ENCODE data around the gene CUL2.
"Not testable (repeated sequence)": the region's sequence is repeated elsewhere in the genome, so short reads cannot be mapped to it uniquely, and the experiment has no call there.

CUL2 gene

DNA sequence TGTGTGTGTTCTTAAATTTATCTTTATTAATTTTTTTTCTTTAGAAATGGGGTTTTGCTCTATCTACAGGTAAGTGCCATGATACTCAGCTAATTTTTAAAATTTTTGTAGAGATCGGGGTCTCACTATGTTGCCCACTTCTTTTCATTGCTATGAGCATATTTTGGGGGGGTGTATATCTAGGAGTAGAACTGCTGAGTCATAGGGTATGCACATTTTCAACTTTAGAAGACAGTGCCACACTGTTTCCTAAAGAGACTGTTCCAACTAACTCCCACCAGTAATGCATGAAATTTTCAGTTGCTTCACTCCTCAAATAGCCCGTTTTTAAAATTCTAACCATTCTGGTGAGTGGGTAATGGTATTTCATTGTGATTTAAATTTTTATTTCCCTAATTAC lies 108.3 kb downstream of the CUL2 start:
- no peak for DNase-seq (ENCODE audit: low read depth in 2 of 3, low spot score in 2 of 3)

- no peak for DNase-seq (ENCODE audit: low read depth in 2 of 3, low spot score in 2 of 3)
Observed at GRCh38 chr10:34979938-34980337, 110.2 kb downstream of the CUL2 start.

GRCh38 chr10:34978080-34978479 lies 112.1 kb downstream of the CUL2 start:
- no peak for DNase-seq (ENCODE audit: low read depth in 2 of 3, low spot score in 2 of 3)

GRCh38 chr10:34976380-34976910 lies 113.7 kb downstream of the CUL2 start:
- DNase-seq (ENCODE audit: low read depth in 2 of 3, low spot score in 2 of 3), result not testable (repeated sequence)

DNA sequence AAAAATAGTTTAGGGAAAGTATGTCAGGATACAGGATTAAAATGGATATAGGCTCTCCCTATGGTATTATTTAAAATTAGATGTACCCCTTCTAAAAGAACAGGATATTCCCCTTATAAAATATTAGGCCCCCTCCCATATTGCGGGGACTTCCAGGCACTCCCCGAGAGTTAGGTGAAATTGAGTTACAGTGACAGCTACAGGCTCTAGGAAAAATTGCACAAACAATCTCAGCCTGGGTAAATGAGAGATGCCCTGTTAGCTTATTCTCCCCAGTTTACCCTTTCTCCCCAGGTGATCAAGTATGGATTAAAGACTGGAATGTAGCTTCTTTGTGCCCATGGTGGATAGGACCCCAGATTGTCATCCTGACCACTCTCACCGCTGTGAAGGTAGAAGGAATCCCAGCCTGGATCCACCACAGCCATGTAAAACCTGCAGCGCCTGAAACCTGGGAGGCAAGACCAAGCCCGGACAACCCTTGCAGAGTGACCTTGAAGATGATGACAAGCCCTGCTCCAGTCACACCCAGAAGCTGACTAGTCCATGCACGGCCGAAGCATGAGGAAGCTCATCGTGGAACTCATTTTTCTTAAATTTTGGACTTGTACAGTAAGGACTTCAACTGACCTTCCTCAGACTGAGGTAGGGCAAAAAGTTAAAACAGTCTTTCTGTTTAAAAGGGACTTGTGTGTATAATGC lies 115.6 kb downstream of the CUL2 start:
- not testable (repeated sequence) for DNase-seq (ENCODE audit: low read depth in 2 of 3, low spot score in 2 of 3)

- not testable (repeated sequence) for DNase-seq (ENCODE audit: low read depth in 2 of 3, low spot score in 2 of 3)
Observed at GRCh38 chr10:34973757-34974156, 116.4 kb downstream of the CUL2 start.

DNA sequence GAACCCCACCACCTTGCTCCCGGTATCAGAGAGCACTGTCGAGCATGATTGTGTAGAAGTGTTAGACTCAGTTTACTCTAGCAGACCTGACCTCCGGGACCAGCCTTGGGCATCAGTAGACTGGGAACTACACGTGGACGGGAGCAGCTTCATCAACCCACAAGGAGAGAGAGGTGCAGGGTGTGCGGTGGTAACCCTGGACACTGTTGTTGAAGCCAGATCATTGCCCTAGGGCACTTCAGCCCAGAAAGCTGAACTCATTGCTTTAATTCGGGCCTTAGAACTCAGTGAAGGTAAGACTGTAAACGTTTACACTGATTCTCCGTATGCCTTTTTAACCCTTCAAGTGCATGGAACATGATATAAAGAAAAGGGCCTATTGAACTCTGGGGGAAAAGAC lies 117.0 kb downstream of the CUL2 start:
- not testable (repeated sequence) for DNase-seq (ENCODE audit: low read depth in 2 of 3, low spot score in 2 of 3)

DNA sequence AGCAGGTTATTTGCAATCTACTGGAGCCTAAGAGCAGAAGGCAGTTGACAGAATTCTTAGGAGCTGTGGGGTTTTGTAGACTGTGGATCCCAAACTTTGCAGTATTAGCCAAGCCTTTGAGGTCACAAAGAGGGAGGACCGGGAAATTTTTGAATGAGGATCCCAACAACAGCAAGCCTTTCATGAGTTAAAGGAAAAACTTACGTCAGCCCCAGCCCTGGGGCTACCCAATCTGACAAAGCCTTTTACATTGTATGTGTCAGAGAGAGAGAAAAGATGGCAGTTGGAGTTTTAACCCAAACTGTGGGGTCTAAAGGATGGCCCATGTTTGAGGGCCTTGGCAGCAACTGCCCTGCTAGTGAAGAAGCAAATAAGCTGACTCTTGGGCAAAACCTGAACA lies 117.5 kb downstream of the CUL2 start:
- DNase-seq (ENCODE audit: low read depth in 2 of 3, low spot score in 2 of 3), result not testable (repeated sequence)

GRCh38 chr10:34971606-34972334 lies 118.4 kb downstream of the CUL2 start:
- not testable (repeated sequence) for DNase-seq (ENCODE audit: low read depth in 2 of 3, low spot score in 2 of 3)

DNA sequence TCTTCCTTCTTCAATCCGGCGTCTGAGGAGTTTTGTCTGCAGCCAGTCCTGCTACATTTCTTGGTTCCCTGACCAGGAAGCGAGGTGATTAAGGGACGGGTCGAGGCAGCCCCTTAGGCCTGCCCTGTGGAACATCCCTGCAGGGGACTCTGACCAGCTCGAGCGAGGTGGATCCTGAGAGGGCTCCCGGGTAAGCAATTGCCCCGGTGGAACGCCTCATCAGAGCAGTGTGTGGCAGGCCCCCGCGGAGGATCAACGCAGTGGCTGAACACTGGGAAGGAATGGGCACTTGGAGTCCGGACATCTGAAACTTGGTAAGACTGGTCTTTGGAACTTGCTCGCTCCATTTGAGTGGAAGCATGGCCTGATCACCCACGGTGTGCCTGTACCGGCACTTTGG lies 121.0 kb downstream of the CUL2 start:
- DNase-seq (ENCODE audit: low read depth in 2 of 3, low spot score in 2 of 3), result no peak

DNA sequence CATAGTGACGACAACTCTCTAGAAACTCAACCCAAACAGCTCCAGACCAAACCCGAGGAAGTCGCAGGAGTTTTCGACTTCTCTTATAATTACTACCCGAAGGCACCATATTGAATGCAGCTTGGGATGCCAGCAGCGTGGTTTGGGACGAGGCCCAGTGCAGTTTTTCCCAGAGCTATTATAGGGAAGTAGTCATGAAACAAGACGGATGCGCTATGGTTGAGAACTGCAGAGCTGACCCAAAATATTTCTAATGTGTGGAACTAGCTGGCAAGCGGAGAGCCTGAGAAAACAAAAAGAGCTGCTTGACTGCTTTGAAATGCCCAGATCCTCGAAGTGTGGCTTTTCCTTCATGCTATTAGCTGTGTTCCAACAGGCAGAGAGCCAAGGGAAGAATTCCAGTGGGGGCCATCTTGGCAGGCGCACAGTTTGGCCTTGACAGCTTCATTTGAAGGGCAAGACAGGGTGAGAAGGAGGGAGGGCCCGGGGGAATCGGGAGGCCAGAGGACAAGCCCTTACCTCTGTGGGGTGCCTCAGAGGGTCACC lies 122.7 kb downstream of the CUL2 start:
- DNase-seq (ENCODE audit: low read depth in 2 of 3, low spot score in 2 of 3), result no peak

DNA sequence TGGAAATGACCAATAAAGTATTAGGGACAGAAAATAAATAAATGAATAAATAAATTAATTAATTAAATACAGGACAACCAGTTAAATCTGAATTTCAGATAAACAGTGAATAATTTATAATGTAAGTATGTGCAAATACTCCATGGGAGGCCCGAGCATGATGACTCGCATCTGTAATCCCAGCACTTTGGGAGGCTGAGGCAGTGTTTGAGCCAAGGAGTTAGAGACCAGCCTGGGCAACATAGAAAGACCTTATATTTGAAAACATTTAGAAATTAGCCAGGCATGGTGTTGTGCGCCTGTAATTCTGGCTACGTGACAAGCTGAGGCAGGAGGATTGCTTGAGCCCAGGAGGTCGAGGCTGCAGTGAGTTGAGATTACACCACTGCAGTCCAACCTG lies 123.7 kb downstream of the CUL2 start:
- no peak for DNase-seq (ENCODE audit: low read depth in 2 of 3, low spot score in 2 of 3)

DNA sequence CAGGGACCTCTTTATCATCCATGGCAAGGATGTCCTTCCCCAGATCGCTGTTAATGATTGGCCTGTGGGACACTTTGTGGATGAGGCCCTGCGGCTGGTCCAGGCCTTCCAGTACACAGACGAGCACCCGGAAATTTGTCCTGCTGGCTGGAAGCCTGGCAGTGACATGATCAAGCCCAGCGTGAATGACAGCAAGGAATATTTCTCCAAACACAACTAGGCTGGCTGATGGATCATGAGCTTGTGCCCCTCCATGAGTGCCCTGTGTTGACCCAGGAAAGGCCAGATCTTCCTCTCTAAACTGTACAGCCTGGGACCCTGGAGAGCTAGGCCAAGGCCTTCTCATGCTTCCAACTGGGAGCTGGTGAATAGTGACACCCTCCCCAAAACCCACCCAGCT lies 124.1 kb downstream of the CUL2 start:
- no peak for DNase-seq (ENCODE audit: low read depth in 2 of 3, low spot score in 2 of 3)

DNA sequence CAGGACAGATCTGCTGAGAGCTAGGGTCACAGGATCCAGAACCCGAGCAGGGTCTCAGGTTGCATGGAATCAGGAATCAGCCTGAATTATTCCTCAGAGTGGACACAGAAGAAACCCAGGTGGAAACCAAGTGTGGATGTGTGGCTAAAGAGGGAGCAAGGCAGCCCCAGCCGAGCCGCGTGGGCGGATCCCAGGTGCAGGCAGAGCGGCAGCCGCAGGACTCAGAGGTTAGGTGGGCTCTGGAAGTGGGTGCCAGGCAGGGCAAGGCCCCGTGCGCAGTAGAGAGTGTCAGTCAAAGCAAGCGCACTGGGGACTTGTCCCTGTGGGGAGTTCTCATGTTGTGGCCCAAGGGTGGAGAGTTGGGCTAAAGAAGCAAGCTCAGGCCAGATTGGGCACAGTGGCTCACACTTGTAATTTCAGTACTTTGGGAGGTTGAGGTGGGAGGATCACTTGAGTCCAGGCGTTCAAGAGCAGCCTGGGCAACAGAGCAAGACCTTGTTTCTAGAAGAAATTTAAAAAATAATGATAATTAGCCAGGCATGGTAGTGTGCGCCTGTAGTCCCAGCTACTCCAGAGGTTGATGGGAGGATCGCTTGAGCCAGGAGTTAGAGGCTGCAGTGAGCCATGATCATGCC lies 125.9 kb downstream of the CUL2 start:
- DNase-seq (ENCODE audit: low read depth in 2 of 3, low spot score in 2 of 3), result no peak

GRCh38 chr10:34962866-34963265 lies 127.3 kb downstream of the CUL2 start:
- DNase-seq (ENCODE audit: low read depth in 2 of 3, low spot score in 2 of 3), result no peak

DNA sequence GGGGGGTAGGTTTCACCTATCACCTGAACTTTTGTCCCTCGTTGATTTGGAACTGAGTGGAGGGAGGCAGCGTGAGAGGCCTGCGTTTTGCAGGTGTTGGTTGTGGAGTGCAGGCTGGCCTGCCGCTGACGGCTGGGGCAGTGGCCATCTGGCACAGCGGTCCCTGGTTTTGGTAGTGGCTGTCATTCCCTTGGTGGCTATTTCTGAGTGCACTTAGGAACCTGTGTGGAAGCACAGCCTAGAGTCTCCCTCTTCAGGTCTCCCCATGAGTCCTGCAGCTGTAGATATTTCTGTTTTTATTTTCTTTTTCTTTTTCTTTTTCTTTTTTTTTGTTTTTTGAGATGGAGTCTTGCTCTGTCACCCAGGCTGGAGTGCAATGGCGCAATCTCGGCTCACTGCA lies 129.2 kb downstream of the CUL2 start:
- no peak for DNase-seq (ENCODE audit: low read depth in 2 of 3, low spot score in 2 of 3)

DNA sequence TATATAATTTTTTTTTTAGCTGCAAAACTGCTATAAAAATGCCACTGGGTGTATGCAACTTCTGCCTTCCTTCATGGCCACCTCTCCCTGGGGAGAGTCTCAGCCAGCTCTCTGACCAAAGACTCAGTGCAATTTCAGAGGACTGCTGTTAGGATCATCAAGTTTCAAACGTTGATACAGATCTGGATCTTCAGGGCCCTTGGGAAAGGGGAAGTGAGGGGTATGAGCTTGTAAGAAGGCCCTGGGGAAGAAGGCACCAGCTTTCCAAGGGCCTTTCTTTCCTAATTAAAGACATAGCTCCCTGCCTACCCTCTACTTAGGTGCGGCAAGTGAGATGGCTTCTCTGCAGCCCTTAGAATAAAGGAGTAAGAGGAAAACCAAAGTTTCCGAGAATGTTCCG lies 130.4 kb downstream of the CUL2 start:
- DNase-seq (ENCODE audit: low read depth in 2 of 3, low spot score in 2 of 3), result no peak

DNA sequence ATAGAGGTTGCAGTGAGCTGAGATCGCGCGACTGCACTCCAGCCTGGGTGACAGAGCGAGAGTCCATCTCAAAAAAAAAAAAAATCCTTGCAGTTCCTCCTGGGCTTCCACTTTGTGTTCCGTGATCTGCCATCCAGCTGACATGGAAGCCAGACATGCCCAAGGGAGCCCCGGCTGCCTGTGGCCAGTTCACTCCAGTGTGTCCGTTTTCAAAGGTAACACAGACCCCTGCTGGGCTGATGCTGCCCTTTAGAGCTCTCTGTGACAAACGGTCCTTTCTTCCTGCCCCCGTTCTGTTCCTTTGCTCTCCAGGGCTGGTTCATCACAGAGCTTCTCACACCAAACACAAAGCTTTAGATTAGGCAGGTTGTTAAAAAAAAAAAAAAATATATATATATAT lies 130.8 kb downstream of the CUL2 start:
- no peak for DNase-seq (ENCODE audit: low read depth in 2 of 3, low spot score in 2 of 3)

Data from activated CD8-positive, alpha-beta memory T cell treated with anti-CD3 and anti-CD28 coated beads for 48 hours (primary cell).